ENCODE measurements around the gene STK32B.
"Not testable (repeated sequence)": the region's sequence is repeated elsewhere in the genome, so short reads cannot be mapped to it uniquely, and the experiment has no call there.

The STK32B gene

DNA sequence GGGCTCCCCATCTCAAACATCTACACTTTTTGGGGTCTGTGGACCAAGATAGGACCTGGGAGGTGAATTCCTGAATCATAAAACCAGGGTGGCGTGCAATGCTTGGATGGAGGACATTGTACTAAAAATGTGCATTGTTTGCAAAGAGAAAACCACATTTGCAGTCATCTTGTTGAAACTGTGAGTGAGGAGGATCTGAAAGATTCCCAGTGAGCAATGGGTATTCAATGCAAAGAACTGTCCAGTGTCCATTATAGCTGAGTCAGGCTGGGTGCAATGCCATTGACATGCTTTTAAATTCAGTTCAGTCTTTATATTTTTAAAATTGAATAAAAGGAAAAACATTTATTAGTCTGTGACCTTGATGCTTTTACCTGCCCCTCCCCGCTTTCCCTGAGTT lies 215.7 kb downstream of the STK32B start:
- no peak for DNase-seq (ENCODE audit: low spot score)

DNA sequence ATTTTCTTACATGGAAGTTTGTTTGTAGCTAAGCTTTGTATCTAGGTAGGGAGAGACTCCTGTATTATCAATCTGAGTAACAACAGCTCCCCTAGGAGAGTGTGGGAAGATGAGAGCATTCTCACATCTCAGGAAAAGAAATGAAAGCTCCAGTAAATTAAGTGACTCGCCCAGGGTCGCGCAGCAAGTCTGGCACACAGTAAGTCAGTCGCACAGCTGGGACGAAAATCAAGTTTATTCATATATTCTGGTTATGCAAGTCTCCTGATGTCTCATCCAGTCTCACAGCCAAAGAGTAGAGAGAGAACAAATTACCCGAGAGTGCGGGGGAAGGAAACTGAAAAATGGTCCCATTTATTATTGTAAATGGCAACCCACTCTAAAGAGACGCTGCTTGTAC lies 216.1 kb downstream of the STK32B start:
- DNase-seq (ENCODE audit: low spot score), result no peak

DNA sequence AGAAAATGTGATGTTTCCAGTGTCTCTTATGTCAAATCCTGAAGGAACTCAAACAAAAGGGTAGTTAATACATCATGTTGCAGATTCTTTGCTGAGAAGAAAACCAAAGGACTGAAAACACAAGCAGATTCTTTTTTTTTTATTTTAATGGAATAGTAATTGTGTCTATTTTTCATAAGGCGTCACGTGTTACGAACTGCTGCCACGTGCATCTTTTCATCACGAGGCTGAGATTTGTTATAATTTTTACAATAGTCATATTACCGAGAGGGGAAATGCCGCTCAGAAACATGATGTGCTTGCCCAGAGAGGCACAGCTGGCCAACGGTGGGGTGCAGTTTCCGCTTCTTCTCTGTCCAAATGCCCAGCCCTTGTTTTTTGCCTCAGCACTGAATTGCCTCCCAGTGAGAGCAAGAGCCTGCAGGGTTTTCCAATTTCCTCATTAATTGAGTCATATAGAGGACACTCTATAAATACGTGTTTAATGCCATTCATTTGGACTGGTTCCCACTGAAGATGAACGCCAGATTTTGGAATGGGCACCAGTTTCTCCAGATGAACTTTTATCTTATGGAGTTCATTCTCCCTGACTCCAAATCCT lies 225.3 kb downstream of the STK32B start:
- no peak for DNase-seq (ENCODE audit: low spot score)

DNA sequence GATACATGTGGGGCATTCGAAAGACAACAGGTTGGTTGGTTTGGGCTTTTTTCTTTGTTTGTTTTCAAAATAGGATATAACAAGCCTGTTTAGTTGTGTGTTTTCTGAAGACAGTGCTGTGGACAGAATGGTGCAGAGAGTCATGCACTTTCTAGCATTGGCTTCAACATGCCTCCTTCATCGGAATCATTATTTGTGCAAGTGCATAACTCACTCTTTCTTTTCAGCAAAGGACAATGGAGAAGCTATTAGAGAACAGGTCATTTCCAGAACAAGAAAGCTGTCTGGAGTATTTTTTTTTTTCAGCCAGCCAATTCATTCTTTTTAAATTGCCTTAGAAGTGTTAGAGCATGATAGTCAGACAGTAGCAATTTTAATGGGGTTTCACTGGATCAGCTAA lies 225.8 kb downstream of the STK32B start:
- no peak for DNase-seq (ENCODE audit: low spot score)

DNA sequence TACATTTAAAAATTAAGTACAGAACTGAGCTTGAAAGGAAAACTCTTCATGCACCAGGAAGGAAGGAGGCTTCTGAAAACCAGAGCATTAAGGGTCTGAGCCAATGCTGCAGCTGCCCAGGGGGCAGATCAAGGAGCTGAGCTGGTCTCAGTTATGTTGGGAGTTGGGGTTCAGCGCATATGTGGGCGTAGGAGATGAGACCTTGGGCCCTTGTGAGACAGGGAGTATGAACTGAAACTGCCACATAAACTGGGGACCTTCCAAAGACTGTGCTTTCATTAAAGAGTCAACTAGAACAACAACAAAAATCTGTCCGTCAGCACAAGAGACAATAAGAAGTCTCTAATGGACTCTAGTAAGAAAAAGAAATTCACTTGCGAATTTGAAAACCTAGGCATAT lies 226.9 kb downstream of the STK32B start:
- no peak for DNase-seq (ENCODE audit: low spot score)

DNA sequence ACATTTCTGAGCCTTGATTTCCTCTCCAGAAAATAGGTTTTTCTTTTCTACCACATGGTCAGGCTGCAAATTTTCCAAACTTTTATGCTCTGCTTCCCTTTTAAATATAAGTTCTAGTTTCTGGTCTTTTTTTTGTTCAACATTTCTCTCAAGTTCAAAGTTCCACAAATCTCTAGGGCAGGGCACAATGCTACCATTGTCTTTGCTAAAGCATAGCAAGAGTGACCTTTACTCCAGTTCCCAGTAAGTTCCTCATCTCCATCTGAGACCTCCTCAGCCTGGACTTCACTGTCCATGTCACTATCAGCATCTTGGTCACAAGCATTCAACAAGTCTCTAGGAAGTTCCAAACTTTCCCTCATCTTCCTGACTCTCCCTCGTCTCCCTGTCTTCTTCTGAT lies 228.8 kb downstream of the STK32B start:
- not testable (repeated sequence) for DNase-seq (ENCODE audit: low spot score)

DNA sequence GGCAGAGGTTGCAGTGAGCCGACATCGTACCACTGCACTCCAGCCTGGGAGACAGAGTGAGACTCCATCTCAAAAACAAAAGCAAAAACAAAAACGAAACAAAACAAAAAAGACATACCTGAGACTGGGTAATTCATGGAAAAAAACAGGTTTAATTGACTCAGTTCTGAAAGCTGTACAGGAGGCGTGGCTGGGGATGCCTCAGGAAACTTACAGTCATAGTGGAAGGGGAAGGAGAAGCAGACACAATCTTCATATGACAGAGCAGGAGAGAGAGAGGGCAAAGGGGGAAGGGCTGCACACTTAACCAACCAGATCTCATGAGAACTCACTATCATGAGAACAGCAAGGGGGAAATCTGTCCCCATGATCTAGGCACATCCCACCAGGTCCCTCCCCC lies 229.5 kb downstream of the STK32B start:
- DNase-seq (ENCODE audit: low spot score), result no peak

DNA sequence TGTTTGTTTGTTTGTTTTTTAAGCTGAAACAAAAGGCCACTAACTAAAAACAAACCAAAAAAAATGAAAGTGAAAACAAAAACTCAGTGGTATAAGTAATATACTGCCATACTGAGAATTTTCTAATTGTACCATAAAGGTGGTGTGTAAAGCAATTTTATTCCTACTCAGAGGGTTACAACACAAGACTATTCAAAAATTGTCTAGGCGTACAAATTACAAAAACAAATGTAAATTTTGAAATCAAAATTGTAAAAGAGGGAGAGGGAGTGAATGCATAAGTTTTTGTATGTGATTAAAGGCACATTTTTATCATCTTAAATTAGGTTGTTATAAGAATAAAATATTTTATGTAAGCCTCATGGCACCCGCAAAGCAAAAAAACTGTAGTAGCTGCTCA lies 232.6 kb downstream of the STK32B start:
- no peak for DNase-seq (ENCODE audit: low spot score)

DNA sequence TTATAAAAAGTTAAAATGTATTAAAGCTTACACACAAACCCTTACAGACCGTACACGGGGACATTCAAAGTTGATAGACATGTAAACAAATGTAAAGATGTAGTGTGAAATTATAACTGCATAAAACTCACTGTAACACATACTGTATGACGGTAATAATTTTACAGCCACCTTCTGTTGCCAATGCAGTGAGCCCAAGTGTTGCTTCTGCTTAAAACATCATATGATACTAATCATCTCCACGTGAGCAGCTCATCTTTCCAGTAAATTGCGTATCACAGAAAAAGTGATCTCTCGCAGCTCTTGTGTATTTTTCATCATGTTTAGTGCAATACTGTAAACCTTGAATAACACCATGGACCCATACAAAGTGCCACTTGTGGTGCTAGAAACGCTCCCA lies 233.2 kb downstream of the STK32B start:
- no peak for DNase-seq (ENCODE audit: low spot score)

DNA sequence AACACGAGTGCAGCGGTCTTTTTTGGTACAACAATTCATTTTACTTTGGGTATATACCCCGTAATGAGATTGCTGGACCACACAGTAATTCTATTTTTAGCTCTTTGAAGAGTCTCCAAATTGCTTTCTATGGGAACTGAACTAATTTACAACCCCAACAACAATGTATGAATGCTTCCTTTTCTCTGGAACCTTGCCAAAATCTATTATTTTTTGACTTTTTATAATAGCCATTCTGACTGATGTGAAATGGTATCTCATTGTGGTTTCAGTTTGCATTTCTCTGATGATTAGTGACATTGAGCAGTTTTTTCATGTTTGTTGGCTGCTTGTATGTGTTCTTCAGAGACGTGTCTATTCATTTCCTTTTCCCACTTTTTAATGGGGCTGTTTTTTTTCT lies 240.8 kb downstream of the STK32B start:
- no peak for DNase-seq (ENCODE audit: low spot score)

DNA sequence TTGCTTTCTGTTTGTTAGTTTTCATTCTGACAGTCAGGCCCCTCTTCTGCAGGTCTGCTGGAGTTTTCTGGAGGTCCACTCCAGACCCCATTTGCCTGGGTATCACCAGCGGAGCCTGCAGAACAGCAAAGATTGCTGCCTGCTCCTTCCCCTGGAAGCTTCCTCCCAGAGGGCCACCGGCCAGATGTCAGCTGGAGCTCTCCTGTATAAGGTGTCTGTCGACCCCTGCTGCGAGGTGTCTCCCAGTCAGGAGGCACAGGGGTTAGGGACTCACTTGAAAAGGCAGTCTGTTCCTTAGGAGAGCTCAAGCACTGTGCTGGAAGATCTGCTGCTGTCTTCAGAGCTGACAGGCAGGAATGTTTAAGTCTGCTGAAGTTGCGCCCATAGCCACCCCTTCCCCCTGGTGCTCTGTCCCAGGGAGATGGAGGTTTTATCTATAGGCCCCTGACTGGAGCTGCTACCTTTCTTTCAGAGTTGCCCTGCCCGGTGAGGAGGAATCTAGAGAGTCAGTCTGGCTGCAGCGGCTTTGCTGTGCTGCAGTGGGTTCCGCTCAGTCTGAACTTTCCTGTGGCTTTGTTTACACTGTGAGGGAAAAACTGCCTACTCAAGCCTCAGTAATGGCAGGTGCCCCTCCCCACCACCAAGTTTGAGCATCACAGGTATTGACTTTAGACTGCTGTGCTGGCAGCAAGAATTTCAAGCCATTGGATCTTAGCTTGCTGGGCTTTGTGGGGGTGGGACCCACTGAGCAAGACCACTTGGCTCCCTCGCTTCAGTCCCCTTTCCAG lies 246.9 kb downstream of the STK32B start:
- not testable (repeated sequence) for DNase-seq (ENCODE audit: low spot score)

DNA sequence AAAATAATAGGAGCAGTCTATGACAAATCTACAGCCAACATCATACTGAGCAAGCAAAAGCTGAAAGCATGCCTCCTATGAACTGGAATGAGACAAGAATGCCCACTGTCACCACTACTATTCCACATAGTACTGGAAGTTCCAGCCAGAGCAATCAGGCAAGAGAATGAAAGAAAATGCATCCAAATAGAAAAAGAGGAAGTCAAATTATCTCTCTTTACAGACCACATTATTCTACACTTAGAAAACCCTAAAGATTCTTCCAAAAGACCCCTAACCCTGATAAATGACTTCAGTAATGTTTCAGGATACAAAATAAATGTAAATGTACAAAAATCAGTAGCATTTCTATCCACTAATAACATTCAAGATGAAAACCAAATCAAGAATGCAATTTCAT lies 249.0 kb downstream of the STK32B start:
- DNase-seq (ENCODE audit: low spot score), result no peak

DNA sequence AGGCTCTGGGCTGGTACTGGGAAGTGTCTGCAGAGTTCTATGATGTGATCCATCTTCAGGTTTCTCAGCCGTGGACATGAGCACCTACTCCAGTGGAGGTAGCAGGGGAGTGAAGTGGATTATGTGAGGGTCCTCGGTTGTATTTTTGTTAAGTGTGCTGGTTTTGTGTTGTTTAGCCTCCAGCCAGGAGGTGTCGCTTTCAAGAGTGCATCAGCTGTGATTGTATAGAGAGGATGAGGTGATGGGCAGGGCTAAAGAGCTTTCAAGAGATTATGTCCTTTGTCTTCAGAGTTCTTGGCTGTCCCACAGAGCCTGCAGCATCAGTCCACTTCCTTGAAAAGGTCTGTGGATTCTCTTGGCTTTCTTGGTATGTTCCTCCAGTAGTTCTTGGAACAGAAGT lies 256.6 kb downstream of the STK32B start:
- no peak for DNase-seq (ENCODE audit: low spot score)

DNA sequence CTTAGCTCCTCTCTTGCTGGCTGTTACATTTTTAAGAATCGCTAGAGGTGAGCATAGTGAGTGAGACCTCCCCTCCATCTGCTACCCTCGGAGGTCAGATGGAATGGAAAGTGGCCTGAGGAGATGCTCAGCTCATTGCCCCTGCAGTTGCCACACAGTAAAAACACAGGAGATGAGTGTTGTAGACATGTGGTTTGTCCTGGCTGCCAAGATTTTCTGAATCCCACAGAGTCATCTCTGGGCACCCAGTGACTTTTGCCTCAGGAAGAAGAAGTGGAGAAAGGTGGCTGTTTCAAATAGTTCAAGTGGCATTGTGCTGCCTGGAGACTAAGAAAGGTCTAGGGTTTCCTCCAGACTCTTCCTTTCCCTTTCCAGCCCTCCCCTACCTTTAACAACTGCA lies 271.0 kb downstream of the STK32B start:
- no peak for DNase-seq (ENCODE audit: low spot score)

DNA sequence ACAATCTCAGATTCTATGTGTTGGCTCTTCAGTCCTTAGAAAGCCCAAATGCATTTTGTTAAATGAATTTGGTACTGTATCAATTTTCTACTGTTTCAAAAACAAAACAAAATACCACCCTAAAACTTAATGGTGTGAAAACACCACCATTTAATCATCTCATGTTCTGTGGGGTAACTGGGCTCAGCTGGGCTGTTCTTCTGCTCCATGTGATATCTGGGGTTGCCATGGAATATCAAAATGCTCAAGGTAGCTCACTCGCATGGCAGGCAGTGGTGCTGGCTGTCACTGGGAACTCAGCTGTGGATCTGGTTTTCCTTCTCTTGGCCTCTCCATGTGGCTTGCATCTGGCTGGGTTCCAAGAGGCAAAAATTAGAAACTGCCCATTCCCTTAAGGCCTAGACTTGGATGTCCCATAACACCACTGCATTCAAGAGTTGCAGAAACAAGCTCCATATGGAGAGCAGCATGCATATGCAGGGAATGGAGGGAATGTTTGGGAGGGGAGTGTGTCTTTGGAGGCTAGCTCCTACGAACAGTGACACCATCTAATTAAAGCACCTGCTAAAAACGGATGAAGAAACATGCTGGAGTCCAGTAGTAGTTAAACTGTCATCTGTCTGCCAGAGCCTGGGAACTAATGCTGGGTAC lies 279.2 kb downstream of the STK32B start:
- DNase-seq (ENCODE audit: low spot score), result no peak

DNA sequence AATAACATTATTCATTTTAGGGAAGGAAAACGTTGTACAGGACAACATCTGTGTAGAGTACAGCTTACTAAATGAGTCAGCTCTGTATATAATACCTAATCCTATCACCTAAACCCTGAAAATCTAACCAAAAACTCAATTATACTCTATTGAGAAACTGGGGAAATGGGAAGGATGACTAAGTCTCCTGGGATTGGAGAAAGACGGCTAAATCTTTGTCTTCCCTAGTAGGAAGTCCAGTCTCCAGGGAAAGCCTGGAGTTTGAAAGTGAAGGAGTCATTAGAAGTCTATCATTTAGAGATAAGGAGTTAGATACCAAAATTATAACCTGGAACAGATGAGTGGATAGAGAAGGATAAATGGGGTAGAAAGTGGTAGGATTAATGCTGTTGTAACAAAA lies 286.5 kb downstream of the STK32B start:
- DNase-seq (ENCODE audit: low spot score), result no peak

DNA sequence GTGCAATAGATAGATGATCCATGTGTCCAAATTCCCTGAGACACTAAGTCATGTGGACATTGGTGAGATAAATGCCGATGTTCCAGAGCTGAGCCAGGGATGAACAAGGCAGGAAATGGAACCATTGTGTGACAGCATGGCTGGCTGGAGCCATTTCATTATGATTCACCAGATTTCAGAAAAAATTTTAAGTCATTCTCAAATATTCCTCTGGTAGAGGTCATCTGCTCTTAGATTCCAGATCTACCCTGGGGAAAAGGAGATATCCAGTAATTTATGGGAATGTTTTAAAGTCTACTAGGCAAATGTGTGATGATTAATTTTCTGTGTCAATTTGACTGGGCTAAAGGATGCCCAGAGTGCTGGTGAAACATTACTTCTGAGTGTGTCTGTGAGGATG lies 287.3 kb downstream of the STK32B start:
- DNase-seq (ENCODE audit: low spot score), result no peak

DNA sequence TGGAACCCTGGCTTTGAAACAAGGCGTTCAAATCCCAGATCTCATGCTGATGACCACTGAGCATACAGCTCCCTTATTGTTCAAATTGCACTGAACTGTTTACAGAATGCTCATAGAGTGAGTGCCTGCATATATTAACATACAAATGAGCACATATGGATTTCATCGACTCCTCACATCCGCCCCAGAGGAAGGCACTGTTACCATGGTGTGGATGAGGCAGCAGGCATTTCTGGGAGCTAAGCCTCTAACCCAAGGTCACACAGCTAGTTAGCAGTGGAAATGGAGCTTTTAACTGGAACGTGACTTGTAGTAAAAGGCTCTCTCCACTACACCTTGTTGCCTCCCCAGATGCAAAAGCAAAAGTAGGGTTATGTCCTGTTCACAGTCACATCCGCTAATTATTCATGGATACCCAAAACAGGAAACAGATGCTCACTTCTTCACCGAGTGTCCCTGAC lies 289.7 kb downstream of the STK32B start:
- DNase-seq (ENCODE audit: low spot score), result no peak

DNA sequence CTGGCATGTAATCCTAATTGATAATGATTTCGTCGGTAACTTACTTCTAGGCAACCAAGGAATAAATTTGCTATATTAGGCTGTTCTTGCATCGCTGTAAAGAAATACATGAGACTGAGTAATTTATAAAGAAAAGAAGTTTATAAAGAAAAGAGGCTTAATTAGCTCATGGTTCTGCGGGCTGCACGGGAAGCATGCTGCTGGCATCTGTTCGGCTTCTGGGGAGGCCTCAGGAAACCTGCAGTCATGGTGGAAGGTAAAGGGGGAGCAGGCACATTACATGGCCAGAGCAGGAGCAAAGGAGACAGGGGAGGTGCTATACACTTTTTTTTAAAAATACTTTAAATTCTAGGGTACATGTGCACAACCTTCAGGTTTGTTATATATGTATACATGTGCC lies 290.2 kb downstream of the STK32B start:
- no peak for DNase-seq (ENCODE audit: low spot score)

DNA sequence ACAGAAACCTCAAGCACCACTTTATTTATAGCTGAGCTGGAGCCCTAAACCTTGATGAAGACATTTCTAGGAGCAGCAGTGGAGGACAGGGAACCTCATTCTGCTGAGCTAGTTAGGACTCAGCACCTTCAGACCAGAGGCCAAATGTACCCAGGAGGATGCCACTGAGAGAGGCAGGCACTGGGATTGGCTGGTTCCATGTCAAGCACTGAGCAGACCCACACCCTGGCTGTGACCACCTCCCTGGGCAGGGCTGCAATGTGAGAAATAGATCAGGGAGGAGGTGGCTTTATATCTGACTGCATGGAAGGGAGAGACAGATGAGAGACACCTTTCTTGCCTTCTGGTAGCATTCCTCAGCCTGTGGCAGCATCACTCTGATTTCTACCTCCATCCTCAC lies 304.6 kb downstream of the STK32B start:
- DNase-seq (ENCODE audit: low spot score), result no peak

DNA sequence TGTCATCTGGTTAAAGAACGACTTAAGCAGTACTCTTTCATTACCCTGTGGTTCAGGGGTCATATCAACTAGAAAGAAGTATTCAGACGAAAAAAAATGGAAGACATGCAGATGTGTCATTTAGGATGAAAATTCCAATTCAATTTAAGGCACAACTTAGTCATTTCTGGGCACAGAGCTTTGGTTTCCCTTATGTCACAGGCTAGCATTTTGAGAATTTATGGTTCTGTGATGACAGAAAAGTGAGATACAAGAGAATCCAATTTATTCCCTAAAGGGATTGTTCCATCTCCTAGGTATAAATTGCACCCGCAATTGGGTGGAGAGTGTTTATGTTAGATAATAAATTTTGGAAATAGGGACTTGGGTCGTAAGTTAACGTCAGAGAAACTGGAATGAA lies 306.6 kb downstream of the STK32B start:
- no peak for DNase-seq (ENCODE audit: low spot score)

DNA sequence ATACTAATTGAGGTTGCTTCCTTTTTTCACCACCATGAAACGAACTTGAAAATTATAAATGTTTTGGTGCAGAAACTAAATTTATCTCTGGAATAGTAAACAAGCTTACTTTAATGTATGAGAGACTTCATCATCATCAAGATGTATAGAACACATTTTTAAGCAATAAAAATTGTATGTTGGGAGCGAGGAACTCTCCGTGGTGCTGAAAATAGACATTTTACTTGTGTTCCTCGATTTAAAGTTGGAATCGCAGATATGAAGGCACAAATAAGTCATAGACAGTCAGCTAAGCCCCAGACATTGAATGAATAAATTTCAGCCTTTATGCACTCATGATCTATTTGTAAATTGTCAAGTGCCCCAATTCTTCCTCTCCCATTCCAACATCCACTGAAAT lies 310.7 kb downstream of the STK32B start:
- DNase-seq (ENCODE audit: low spot score), result no peak

DNA sequence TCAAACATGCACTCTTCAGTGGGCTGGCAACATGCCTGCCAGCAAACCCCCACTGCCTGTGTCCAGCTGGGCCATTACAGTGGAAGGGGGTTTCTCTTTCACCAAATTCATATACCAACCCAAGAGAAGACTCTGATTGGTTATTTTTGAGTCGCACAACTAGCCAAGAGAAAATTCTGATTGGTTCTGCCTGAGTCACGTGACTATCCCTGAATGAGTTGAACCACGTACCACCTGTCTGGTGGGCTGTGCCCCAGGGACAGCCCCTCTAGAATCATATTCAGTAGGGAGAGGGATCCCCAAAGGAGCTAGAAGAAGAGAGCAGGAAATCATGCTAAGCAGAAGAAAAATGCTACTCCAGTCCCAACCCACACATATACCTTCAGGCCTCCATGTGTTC lies 313.1 kb downstream of the STK32B start:
- no peak for DNase-seq (ENCODE audit: low spot score)

Measured in AG08396 (cell line).